Measurements from ENCODE around the gene LMOD1.
A peak's percentile ranks its signal among the peaks of the same experiment; 100 is the strongest.

The LMOD1 gene

DNA sequence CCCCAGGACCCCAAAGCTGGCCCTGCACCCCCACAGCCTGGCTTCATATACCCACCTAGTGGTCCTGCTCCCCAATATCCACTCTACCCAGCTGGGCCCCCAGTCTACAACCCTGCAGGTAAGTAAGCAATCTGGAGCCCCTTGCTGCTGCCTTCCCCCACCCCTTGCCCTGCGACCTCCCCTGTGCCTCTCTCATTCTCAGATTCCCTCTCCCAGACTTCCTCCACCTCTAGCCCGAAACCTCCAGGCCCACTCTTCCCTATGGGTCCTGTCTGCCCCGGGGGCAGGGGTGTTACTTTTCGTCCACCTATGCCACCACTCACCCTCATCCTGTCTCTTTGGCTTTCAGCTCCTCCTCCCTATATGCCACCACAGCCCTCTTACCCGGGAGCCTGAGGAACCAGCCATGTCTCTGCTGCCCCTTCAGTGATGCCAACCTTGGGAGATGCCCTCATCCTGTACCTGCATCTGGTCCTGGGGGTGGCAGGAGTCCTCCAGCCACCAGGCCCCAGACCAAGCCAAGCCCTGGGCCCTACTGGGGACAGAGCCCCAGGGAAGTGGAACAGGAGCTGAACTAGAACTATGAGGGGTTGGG, 54.8 kb downstream of the LMOD1 start:
- no peak for DNase-seq (ENCODE audit: low read depth)

DNA sequence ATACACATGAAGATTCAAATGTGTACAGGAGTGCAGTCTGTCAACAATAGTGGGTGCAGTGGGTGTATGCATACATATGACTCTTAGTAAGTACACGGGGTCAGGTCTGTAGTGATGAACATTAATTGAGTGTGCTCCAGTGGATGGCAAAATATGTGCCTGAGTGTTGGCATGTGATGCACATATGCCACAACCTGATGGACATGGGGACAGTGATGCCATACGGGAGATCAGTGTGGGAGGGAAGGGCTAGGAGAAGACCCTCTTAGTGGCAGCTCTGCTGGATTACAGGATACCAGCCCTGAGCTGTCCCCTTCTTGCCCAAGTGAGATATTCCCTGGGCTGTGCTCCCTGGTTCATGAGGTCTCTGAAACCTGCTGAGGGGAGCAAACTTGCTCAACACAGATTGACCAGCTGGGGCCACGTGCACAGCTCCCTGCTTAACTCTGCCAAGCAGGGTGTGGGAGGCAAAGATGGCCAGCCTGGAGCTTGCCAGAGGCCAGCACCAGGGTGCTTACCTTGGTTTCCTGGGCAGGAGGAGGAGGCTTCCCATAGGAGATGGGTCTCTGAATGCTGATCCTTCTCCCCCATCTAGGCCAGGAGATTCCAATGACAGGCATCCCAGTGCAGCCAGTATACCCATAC, 55.4 kb downstream of the LMOD1 start:
- DNase-seq (ENCODE audit: low read depth), result no peak

DNA sequence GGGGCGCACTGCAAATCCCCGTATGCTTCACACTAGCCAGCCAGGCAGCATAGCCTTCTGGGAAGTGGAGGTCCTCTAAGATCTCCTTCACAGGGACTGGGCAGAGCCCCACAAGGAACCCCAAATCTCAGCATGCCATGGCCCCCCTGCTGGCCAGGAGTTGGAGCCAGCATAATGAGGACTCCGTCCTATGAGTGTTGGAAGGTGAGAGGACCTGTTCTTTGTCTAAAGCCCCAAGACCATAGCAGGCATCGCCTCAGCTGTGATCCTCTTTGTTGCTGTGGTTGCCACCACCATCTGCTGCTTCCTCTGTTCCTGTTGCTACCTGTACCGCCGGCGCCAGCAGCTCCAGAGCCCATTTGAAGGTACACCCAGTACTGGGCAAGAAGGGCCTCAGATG, 56.1 kb downstream of the LMOD1 start:
- DNase-seq (ENCODE audit: low read depth), result no peak

DNA sequence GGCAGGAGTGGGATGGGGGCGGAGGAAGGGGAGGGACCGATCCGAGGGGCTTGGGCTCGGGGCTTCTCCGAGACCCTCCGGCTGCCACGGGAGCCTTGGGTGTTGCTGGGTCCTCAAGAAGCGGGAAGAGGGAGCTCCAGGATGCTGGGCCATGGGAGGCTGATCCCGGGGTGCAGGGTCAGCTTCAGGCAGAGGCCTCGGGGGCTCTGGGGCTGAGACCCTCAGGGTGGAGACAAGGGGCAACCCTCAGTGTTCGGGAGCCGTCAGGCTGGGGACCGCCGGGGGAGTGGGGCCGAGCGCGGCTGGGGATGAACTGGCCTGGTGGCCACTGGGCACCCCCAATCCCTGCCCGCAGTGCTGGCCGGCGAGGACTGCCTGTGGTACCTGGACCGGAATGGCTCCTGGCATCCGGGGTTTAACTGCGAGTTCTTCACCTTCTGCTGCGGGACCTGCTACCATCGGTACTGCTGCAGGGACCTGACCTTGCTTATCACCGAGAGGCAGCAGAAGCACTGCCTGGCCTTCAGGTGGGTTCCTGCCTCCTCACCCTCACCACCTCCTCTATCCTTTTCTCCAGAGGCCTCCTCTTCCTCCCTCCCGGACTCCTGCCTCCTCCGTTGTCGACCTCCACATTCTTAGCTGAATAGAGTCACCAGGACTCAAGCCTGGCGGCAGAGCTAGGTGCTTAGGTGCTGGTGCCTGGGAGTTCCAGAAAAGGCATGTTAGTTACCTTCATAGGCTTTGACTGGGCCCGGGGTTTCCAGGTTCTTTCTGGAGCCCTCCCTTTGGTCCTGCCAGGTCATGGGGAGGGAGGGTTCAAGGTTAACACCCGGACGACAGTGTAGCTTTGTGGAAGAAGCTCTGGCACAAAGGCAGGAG, 57.0 kb downstream of the LMOD1 start:
- DNase-seq (ENCODE audit: low read depth), result no peak

DNA sequence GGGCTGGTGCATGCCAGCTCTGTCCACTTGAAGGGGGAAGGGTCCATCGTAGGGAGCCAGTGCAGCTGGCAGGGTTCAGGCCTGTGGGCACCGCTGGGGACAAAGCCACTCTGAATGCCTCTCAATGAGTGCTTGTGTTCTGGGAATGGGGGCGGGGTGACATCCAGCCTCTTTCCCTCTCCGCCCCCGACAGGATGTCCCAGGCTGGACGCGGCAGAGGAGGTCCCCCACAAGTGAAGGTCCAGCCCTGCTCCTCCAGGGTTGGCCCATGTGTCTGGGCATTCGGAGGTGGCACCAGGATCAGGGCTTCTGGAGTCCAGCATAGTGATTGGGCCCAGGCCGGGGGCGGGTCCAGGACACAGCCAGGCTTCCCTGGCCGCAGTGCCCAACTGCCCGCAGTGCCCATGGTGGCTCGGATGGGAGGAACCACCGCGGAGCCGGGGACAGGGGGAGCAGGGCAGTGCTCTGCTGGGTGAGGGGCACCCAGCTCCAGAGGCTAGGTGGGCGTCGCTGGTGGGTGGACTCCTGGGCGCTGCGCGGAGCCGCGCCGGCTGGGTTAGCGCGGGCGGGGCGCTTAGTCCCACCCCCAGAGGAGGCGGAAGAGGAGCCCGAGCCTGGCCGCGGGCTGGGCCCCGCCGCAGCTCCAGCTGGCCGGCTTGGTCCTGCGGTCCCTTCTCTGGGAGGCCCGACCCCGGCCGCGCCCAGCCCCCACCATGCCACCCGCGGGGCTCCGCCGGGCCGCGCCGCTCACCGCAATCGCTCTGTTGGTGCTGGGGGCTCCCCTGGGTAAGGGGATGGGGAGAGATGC, 57.9 kb downstream of the LMOD1 start, which contains the start of gene SHISA4:
SHISA4 (plus strand) TSS at position 617 of the 808 bp plus-strand sequence; CDS start at position 714, 97 bp downstream.
- DNase-seq (ENCODE audit: low read depth), result no peak

DNA sequence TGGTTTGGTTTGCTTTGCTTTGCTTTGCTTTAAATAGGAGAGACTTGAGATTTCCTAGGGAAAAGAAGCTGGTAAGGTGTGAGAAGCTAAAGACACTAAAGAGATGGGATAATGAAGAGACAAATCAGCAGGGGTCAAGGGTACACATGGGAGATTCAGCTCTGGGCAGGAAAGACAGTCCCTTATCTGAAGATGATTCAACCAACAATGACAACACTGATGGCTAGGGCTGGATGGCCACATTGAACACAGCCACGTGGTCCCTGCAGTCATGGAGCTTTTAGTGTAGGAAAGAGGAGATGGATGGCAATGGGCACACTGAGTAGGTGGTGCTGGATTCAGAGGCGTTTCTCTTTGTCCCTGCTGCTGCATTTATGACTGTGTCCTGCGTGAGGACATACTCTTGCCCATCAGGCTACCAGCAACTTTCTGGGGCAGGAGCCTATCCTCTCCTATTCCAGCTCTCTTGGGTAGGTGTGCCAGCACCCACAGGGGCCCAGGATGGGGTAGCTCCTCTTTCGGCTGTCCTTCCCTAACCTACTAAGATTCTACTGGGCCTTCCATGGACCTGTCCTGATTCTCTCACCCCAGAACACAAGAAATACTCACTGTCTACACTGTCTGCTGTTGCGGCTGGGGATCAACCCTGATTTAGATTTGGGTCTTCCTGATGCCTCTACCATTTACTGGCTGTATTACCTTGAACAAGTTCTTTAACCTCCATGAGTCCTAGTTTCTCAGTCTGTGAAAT, 59.1 kb downstream of the LMOD1 start:
- no peak for DNase-seq (ENCODE audit: low read depth)

DNA sequence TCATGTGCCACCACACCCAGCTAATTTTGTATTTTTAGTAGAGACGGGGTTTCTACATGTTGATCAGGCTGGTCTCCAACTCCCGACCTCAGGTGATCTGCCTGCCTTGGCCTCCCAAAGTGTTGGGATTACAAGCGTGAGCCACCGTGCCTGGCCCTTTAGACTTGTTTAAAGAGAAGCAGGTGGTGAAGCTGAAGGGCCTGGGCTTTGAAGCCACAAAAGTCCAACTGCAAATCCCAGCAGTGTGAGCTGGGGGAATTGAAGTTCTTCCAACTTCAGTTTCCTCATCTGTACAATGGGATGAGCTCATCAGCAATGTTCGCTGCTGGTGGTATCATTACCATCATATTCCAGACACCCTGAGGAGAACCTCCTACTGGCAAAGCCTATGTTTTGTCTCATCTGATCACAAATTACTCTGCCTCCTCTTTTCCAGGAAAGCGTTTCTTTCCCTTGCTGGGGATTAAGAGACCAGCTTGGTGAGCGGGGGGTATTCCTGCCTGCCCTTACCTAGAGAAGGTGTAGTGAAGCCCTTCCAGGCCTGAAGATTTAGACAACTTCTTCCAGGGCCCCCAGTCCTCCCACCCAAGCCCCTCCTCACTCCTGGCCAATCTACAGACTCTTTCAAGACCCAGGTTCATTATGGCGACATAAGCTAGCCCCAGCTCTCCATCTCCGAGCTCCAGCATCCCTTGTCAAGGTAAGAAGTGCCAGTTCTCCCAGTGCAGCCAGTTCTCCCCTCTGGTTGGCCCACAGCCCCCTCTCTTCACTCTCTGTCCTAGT, 60.1 kb downstream of the LMOD1 start:
- no peak for DNase-seq (ENCODE audit: low read depth)

DNA sequence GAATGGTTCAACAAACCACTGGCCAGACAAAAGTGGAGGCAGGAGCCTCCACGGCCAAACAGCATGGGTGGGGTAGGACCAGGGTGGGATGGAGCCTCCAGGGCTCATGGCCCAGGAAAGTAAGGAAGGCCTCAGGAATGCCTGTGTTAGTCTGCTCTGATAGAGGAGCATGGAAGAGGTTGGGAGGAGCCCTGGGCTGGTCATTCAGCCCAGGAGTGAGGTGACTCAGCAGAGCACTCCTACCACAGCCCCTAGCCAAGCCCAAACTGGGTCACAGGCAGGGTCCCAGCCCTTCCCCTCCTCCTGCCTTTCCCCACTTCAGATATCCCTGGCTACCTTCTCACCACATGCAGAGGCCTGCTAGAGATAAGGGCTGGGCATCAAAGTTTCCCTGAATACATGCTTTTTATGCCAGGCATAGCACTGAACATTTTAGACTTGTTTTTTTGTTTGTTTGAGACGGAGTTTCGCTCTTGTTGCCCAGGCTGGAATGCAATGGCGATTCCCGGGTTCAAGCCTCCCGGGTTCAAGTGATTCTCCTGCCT, 60.7 kb downstream of the LMOD1 start:
- DNase-seq (ENCODE audit: low read depth), result no peak

DNA sequence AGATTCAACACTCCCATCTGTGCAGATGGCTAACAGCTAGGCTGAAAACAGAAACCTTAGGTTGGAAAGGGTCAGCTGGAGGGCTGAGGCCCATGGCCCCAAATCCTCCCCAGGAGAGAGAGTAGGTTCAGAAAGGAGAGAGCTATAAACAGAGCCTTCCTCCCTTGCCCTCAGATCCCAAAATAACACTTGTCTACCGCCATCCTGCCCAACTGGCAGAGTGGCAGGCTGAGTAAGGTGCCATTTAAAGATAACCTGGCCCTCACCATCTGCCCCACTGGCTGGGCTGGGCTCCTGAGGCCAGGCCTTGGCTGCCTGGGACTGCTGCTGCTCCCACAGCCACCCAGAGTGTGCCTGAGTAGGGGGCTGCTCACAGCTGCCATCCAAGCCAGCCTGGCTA, 61.9 kb downstream of the LMOD1 start:
- no peak for DNase-seq (ENCODE audit: low read depth)

DNA sequence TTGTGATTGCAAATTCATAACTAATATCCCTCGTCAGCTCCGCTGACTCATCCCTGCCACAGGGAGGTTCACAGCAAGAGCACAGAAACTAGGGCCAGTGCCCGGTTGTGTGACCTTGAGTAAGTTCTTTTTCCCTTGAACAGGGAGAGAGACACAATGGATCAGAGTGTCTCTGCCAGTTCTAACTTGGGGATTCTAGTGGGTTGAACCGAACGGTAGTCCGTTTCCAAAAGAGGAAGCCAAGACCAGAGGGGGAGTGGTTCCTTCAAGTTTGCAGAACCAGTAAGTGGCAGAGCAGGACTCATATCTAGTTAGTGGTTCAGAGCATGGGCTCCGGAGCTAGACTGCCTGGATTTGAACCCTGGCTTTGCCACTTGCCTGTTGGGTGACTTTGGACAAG, 62.6 kb downstream of the LMOD1 start:
- no peak for DNase-seq (ENCODE audit: low read depth)

DNA sequence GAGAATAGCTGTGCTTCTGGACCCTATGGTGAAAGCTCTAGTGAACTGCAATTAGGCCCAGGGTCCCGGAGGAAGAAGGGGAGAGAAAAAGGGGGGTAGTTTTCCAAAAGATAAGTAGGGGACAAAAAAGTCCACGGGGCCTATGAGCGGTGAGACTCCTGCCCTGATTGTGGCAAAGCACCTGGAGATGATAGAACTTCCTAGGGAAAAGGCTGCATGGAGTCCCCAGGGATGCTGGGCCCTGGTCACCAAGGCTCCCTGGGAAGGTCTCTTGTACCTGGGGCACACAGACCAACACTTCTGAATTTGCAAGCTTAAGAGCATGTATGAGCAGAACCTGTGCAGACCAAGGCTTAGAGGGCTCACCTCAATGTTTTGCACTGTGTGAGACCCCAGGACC, 63.1 kb downstream of the LMOD1 start:
- DNase-seq (ENCODE audit: low read depth), result no peak

DNA sequence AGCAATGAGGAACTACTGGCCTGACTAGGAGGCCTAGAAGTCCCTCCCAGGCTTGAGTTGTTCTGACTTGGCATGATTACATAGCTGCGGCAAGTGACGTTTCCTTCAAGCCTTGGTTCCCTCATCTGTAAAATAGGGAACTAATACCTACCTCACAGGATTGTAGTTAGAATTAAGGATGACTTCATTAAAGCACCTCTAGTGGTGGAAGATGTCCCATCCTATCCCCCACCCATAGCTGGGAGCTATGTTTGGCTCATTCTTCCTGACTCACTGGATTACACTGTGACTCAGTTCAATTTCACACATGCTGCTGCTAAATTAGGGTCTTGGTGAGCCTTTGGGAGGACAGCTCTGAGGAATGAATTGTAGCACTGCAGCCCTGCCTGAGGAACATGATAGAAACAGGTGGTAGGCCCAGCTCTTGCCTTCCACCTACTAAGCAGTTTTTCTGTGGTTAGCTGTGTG, 63.6 kb downstream of the LMOD1 start:
- DNase-seq (ENCODE audit: low read depth), result peak; percentile 83

DNA sequence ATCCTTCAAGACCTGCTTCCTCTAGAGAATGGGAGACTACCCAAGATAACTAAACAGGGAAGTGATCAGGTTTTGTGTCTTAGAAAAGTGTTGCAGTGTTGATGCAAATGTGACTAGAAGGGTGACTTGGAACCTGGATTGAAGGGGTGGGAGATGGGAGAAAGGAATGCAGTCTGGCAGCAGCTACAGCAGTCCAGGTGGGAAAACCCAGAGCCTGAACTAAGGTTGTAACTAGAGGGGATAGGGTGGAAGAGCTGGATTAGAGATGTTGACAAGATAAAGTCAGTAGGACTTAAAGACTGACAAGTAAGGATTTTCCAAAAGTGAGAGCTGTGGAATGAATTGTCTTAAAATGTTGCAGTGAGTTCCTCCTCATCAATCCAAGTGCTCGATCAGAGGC, 64.7 kb downstream of the LMOD1 start:
- no peak for DNase-seq (ENCODE audit: low read depth)

DNA sequence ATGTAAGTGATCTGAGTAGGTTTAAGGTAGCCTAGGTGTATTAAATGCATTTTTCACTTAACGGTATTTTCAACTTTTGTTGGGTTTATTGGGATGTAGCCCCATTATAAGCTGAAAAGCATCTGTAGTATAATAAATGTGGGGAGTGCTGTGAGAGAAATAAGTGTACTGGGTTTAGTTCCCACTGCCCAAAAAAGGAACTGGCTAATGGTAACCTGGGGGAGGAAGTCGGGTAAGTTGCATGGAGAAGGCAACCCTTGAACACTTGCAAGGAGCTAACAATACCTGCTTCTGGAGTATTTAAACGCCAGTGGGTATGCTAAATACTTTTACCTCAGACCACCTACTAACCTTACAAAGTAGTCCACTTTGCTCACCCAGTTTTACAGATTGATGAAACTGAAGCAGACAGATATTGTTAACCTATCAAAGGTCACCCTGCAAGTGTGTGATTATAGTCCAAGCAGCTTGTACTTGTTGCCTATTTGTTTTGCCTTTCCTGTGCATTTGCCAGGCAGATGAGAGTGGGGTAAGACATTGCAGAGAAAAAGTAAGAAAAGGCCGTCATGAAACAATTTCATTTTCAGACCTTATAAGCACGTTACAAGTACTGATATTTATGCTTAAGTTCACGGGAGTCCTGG, 65.3 kb downstream of the LMOD1 start:
- DNase-seq (ENCODE audit: low read depth), result no peak

DNA sequence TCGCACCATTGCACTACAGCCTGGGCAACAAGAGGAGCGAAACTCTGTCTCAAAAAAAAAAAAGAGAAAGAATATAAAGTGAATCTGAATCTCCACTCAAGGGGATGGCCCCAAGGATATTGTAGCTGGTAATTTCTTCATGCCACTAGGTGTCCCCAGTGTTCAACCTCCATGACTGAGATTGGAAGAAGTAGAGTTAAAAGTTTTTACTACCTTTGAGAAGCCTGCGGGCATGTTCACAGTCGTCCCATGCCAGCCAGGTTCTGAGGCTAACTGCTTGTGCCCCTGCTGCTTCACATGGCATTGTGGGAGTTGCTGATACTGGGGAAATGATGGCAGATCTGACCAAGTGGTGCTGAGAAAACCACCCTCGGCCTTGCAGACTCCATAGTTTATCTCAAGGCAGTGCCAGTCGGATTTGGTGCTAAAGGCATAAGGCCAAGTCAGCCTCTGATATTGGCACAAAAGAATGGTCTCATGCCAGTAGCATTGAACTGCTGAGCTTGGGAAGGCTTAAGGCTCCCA, 68.4 kb downstream of the LMOD1 start:
- no peak for DNase-seq (ENCODE audit: low read depth)

DNA sequence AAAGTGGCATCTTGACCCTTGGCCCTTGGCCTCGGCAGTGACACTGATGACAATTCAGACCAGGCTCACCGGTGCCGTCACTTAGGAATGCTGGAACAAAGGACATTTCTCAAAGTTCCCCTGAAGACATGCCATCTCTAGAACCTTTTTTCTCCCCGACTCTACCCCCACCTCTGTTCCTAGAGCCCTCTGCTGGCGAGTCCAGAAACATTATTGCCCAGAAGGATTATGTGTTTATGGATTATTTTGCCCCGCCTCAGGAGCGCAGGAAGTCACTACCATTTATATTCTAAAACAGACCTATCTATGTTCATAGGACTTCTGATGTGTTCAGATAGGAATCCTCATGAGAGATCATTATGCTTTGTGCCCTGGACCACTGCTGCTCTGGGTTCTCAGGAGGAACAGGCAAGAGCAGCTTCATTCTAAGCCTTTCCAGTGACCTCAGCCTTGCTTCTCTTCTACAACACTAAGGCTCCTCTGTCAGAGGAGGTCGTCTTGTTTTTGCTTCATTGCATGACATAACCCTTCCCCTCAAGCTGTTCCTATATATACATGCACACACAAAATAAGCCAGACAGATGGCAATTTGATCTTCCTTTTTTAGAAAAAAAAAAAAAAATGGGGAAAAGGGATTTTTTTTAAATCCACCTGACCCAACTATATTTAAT, 70.1 kb downstream of the LMOD1 start:
- no peak for DNase-seq (ENCODE audit: low read depth)

DNA sequence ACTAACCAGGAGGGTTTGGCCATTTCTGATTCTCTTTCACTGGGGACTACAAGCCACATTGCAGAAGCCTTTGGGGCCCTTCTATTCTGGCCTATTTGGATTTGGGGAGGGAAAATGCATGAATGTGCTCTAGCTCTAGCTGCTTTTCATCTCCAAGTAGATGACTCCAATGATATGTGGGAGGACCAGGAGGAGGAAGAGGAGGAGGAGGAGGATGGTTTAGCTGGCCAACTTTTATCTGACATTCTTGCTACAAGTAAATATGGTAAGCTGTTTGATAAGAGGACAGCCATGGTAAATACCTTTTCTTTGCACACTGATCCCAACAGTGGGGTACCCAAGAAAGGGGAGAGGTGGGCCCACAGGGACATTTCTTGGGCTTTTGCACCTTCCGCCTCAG, 71.7 kb downstream of the LMOD1 start:
- DNase-seq (ENCODE audit: low read depth), result no peak

DNA sequence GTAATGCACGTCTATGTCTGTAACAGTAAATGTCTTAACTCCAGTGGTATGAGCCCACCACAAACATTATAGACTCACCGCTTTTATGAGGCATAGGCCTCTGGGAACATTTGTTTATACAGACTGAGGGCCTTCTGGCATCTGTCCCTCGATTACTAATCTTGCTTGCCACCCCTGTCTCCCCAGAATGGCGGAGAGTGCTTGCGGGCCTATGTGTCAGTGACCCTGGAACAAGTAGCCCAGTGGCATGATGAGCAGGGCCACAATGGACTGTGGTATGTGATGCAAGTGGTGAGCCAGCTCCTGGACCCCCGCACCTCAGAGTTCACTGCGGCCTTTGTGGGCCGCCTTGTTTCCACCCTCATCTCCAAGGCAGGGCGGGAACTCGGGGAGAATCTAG, 76.0 kb downstream of the LMOD1 start:
- DNase-seq (ENCODE audit: low read depth), result no peak

DNA sequence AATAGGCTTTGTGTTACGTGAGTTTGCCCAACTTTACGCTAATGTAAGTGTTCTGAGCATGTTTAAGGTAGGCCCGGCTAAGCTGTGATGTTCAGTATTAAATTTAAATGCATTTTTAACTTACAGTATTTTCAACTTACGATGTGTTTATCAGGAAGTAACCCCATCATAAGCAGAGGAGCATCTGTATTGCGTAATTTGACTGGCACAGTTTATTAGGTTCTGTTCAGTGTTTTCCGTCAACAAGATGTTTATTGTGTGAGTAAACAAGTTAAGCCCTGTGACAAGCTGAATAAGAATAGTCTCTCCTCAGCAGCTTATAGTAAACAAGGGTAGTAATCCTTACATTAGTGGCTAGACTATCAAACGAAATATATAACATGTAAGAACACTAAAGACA, 84.9 kb downstream of the LMOD1 start:
- DNase-seq (ENCODE audit: low read depth), result no peak

Measured in HS-5 (cell line).